Ramos (cell line): Measurements from ENCODE around the gene CTH.
"Not testable (repeated sequence)": the region's sequence is repeated elsewhere in the genome, so short reads cannot be mapped to it uniquely, and the experiment has no call there.

Experiments used
- in situ Hi-C: fragments of 300-500 bp; cut with MboI; formaldehyde crosslinking; loops from one replicate; pipeline ENCODE4 v1.14.3; 2022; ENCODE audit warnings: low sequenced_read_pairs; ENCODE audit not compliant: unreplicated experiment

CTH gene

DNA sequence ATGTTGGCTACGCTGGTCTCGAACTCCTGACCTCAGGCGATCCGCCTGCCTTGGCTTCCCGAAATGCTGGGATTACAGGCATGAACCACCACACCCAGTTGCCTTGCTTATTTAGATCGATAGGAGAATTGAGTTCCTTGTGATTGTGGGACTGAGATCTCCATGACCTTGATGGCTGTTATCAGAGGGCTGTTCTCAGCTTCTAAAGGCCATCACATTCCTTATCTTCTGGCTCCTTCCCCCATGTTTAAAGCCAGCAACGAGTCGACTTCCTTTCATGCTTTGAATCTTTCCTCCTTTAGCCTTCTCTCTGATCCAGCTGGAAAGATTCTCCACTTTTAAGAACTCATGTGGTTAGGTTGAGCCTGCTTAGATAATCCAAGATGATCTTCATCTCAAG, 38.0 kb downstream of the CTH start:
- in situ Hi-C loops: no loop called here

DNA sequence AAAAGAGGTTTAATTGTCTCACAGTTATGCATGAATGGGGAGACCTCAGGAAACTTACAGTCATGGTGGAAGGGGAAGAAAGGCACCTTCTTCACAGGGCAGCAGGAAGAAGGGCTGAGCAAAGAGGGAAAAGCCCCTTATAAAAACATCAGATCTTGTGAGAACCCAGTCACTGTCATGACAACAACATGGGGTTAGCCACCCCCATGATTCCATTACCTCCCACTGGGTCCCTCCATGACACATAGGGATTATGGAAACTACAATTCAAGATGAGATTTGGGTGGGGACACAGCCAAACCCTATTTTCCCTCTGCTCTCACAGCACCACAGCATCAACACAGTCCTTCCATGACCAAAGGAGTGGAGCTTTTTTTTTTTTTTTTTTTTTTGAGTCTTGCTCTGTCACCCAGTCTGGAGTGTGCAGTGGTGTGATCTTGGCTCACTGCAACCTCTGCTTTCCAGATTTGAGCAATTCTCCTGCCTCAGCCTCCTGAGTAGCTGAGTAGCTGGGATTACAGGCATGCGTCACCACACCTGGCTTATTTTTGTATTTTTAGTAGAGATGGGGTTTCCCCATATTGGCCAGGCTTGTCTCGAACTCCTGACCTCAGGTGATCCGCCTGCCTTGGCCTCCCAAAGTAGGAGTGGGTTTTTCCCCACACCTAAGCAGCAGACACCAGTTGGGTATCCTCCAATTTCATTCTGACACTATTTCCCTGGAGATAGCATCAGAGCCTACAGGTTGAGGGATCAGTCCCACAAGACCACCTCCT, 41.3 kb downstream of the CTH start:
- in situ Hi-C loops: not testable (repeated sequence)

DNA sequence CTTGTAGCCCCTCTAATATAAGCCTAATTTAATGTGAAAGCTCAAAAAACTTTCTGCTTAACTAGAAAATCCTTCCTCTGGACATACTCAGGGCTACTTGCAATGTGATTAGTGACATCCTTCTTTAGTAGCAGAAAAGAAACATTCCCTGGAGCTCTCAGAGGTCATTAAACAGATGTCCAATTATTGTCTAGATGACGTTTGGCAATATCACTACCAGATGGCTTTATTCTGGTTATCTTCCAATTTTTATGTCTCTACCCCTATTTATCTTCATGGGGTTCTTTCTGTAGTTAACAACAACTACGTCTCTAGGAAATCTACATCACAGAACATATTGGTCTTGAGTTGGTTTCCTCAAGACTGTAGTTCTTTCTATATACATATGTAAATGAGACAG, 44.2 kb downstream of the CTH start:
- in situ Hi-C loops: no loop called here

DNA sequence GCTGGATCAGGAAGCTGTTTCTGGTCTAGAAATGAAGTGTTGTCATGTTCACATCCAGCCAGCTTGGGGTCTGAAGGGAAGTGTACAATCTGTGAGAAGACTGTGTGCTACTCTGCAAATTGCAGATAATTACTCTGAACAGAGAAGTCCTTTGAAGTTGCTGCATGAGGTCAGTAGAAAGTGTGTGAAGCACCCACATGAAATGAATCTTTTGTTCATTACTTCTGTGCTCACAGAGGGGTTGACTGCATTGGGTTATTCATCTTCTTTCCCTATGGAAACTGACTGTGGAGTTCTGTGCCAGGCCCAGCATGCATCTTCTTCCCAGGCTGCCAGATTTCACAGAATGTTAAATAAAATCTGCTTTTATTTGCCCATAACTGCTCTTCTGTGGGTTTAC, 47.1 kb downstream of the CTH start:
- in situ Hi-C loops: no loop called here

DNA sequence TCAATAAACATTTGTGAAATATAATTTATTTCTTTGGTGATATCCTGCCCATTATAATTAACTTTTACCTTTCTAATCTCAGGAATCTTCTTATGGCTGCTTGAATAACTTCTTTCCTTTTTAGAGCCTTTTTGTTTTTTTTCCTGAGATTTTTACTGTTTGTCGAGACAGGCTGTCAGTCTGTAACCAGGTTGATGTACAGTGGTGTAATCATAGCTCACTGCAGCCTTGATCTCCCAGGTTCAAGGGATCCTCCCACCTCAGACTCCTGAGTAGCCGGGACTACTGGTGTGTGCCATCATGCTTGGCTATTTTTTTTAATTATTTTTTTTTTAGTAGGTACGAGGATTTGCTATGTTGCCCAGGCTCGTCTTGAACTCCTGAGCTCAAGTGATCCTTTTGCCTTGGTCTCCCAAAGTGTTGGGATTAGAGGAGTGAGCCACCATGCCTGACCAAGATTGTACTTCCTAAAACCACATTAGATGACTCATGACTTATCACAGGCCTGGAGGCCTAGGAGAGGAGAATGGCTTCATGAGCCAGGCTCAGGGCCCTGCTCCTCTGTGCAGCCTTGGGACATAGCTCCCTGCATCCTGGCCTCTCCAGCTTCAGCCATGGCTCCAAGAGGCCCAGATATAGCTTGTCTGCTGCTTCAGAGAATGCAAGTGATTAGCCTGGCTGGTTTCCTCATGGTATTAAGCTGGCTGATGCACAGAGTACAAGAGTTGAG, 48.6 kb downstream of the CTH start:
- in situ Hi-C loops: no loop called here

DNA sequence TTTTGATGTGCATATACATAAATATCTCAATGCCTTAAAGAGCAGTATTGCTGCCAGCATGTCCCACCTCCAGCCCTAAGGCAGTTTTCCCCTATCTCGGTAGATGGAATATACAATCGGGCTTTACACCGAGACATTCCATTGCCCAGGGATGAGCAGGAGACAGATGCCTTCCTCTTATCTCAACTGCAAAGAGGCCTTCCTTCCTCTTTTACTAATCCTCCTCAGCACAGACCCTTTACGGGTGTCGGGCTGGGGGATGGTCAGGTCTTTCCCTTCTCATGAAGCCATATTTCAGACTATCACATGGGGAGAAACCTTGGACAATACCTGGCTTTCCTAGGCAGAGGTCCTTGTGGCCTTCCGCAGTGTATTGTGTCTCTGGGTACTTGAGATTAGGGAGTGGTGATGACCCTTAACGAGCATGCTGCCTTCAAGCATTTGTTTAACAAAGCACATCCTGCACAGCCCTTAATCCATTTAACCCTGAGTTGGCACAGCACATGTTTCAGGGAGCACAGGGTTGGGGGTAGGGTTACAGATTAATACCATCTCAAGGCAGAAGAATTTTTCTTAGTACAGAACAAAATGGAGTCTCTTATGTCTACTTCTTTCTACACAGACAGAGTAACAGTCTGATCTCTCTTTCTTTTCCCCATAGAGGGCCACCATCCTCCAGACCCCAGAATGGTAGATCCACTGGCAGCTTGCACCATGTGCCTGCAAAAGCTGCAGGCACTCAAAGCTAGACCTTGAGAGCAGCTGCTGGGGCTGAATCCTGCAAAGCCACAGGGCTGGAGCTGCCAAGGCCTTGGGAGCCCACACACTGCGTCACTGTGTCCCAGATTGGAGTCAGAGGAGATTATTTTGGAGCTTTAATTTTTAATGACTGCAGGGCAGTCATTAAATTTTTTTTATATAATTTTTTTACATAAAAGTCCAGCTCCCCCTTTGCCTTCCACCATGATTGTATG, 50.0 kb downstream of the CTH start:
- in situ Hi-C loops: not testable (repeated sequence)

DNA sequence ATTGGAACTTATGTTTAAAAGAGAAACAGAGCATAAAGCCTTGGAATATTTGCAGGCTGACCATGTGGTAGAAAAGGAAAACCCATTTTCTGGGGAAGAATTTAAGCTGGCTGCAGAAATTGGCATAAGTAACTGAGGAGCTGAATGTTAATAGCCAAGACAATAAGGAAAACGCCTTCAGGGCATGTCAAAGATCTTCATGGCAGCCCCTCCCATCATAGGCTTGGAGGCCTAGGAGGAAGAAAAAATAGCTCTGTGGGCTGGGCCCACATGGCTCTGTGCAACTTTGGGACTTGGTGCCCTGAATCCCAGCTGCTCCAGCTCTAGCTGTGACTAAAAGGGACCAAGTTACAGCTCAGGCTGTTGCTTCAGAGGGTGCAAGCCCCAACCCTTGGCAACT, 51.5 kb downstream of the CTH start:
- in situ Hi-C loops: no loop called here

DNA sequence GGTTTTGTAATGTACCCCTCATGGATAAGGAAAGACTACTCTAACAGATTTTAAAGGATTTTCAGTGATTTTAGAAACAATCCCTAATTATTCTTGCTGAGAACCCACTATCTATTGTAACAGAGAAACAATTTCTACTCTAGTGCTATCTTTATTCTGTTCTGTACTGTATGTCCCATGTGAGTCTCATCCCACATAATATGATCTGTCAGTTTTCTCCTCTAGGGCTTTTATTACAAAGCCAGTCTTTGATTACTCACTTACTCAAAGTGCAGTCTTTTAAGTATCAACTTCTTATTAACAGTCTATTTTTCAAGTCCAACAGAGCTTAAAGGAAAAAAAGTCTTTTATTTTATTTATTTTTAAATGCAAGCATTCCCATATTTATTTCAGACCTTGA, 54.8 kb downstream of the CTH start:
- in situ Hi-C loops: no loop called here

DNA sequence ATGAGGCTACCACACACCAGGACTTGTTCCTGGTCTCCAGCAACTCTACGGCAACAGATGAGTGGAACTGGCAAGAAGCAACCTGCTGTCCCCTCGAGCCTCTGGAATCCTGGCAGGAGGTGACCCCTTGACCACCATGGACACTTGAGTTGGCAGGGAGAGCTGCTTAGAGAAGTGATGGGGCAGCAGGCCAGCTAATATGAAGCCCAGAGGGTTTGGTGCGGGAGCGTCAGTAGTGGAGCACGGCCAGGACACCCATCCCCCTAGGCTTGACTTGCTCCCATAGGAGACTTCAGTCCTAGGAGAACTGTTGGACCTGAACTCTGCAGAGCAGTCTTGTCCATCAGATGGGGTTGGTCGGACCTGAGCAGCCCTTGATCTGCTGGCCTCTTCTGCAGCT, 56.5 kb downstream of the CTH start:
- in situ Hi-C loops: no loop called here

DNA sequence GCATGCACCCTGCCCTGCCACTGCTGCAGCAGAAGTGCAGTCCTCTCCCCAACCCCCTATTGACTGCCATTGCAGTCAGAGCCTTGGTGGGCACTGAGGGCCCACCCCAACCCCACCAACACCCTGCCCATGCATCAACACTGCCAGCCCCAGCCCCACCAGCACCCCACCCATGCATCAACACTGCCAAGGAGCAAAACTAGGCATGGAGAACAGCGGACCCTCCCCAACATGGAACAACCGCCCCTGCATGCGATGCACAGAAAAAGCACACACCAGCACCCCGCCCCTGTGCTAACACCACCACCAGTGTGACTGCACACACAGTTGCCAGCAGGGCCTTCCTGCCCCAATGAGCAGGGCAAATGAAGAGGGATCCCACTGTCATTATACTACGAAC, 57.1 kb downstream of the CTH start:
- in situ Hi-C loops: no loop called here

DNA sequence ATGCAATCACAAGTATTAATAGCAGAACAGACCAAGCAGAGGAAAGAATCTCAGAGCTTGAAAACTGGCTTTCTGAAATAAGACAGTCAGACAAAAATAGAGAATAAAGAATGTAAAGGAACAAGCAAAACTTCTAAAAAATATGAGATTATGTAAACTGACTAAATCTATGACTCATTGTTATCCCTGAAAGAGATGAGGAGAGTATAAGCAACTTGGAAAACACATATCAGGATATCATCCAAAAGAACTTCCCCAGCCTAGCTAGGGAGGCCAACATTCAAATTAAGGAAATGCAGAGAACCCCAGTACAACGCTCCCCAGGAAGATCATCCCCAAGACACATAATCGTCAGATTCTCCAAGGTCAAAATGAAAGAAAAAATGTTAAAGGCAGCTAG, 58.1 kb downstream of the CTH start:
- in situ Hi-C loops: not testable (repeated sequence)

DNA sequence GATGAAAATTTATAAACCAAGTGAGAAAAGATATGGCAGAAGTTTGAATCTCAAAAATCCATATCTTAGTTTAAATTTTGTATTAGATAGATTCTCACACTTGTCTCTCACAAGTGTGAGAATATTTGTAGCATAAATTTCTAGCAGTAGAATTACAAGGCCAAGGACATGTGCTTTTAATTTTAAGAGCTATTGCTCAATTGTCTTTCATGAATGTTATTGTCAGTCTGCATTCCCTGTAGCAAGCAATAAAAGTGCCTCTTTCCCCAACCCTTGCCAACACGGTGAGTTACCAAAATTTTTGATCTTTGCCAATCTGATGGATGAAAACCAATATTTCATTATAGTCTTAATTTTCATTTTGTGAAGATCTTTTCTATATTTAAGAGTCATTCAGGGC, 64.0 kb downstream of the CTH start:
- in situ Hi-C loops: no loop called here

DNA sequence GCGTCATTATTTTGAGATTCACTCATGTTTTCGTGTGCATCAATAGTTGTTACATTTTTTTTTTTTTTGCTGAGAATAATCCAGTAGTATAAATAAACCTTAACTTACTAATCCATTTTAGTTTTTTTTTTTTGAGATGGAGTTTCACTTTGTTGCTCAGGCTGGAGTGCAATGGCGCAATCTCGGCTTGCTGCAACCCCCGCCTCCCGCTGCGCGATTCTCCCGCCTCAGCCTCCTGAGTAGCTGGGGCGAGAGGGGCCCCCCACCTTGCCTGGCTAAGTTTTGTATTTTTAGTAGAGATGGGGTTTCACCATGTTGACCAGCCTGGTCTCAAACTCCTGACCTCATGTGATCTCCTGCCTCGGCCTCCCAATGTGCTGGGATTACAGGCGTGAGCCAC, 66.0 kb downstream of the CTH start:
- in situ Hi-C loops: no loop called here

DNA sequence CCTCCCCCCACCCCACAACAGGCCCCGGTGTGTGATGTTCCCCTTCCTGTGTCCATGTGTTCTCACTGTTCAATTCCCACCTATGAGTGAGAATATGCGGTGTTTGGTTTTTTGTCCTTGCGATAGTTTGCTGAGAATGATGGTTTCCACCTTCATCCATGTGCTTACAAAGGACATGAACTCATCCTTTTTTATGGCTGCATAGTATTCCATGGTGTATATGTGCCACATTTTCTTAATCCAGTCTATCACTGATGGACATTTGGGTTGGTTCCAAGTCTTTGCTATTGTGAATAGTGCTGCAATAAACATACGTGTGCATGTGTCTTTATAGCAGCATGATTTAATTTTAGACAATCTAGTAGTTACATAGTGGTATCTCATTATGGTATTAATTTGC, 66.8 kb downstream of the CTH start:
- in situ Hi-C loops: not testable (repeated sequence)

DNA sequence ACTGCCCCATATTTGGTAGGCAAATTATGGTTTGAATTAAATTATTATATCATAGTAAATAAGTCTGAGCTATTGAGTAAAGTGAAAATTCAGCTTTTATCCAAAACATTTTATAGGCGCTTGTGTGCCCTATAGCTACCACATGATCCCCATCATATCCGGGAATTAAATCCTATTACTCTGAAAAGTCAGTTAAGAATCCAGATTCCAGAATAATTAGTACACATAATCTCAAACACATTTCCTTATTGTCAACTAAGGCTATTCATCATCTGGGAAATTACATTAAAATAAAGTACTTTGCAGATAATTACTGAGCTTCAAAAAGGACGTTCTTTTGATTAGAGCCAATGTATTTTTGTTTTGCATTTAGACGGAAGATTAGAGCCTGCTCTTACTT, 72.3 kb downstream of the CTH start:
- in situ Hi-C loops: no loop called here

DNA sequence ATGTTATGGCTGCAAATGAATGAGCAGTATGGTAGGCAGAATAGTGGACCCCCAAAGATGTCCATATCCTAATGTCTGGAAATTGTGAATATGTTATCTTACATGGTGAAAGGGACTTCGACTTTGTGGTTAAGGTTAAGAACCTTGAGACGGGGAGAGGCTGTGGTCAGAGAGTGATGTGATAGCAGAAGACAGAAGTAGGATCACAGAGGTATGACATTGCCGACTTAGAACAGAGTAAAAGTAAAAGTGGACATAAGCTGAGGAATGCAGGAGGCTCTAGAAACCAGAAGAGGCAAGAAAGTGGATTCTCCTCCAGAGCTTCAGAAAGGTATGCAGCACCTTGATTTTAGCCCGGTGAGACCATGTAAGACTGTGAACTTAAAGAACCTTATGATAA, 74.6 kb downstream of the CTH start:
- in situ Hi-C loops: no loop called here

DNA sequence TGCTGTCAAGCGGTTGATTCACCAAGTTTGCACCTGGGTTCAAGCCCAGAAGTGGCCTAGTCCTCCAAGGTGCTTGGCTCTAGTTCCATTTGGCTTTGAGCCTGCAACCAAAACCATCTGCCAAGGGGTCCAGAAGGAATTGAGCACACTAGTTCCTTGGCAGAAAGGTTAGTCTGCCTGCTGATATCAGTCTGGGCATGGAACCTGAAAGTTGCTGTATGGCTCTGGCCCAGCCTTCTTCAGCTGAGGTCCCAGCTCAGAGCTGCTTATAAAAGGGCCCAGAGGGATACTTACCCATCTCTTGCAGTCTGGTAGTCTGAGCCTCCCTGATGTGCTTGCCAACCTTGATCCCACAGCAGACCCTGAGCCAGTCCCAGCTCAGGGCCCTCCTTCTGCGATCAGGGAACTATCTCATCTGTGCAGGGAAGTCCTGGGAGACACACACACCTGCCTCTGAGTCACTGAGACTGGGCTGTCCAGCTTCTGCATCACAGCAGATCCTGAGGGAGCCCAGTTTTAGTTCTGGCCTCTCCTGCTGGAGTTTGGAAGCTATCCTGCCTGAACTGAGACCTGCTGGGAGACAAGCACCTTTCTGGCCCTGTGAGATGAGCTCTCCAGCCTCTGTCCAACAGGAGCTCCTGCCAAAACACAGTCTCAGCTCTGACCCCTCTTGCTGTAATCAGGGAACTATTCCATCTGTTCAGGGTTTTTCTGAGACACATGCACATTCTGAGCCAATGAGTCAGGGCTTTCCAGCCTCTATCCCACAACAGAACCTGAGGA, 75.8 kb downstream of the CTH start:
- in situ Hi-C loops: no loop called here

DNA sequence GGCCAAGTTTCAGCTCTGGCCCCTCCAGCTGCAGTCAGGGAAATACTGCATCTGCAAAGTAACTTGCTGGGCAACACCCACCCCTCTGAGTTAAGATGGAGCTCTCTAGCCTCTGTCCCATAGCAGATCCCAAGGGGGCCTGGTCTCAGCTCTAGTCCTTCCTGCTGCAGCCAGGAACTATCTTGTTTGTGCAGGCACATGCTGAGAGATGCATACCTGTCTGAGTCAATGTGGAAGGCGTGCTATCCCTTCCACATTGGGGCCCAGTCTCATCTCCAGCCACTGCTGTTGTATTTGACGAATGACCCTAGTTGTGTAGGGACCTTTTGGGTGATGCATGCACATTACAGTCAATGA, 76.4 kb downstream of the CTH start:
- in situ Hi-C loops: no loop called here

DNA sequence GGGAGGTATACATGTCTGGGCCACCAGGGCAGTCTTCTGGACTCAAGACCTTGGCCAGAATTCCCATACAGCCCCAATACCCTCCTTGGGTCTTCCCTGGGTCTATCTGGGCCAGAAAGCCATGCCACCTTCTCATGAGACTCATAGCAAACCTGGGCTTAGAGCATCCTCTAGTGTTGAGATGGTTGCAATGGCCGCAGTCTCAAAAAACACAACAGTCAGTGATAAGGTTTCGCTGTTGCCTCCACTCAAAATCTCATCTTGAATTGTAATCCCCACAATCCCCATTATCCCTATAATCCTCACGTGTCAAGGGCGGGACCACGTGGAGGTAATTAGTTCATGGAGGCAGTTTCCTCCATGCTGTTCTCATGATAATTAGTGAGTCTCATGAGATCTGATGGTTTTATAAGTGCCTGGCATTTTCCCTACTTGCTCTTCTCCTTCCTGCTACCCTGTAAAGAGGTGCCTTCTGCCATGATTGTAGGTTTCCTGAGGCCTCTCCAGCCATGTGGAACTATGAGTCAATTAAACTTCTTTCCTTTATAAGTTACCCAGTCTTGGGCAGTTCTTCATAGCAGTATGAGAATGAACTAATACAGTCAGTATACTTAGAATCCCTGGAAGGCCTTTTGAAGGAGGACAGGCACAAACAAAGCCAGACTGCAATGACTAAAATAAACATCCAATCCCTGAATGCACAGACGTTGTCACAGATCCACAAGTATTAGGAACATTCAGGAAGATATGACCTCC, 77.0 kb downstream of the CTH start:
- in situ Hi-C loops: no loop called here
